OCI-LY3 (cell line): Measurements from ENCODE around the gene SMAD7.

Source experiments
- H2AFZ ChIP-seq: fragments of 200-600, 300-600 bp; shearing (Covaris generic); 2 replicates; pipeline ENCODE4 v1.6.0; 2014; ENCODE audit warnings: antibody characterized with exemption, low read depth, low read length
- H3K27ac ChIP-seq: fragments of 200-600, 300-600 bp; sonication (generic); 2 replicates; pipeline ENCODE4 v1.5.1; 2014; ENCODE audit warnings: mild to moderate bottlenecking, low read length, moderate library complexity, mixed read lengths
- H3K27me3 ChIP-seq: fragments of 200-600, 300-600 bp; sonication (generic); 2 replicates; pipeline ENCODE4 v1.6.1; 2014; ENCODE audit warnings: low read depth, low read length, mixed read lengths
- H3K36me3 ChIP-seq: fragments of 200-600, 300-600 bp; sonication (generic); replicated peaks from 2 replicates; pipeline ENCODE3; 2014; ENCODE audit warnings: low read depth, low read length, mixed read lengths
- H3K4me1 ChIP-seq: fragments of 300-600, 200-600 bp; sonication (generic); 2 replicates; pipeline ENCODE4 v1.6.1; 2014; ENCODE audit warnings: low read length, mixed read lengths
- H3K4me2 ChIP-seq: fragments of 200-600, 300-600 bp; sonication (generic); 2 replicates; pipeline ENCODE4 v1.6.1; 2014; ENCODE audit warnings: low read length, mixed read lengths
- H3K4me3 ChIP-seq: fragments of 300-600, 200-600 bp; sonication (generic); 2 replicates; pipeline ENCODE4 v1.5.1; 2014; ENCODE audit warnings: antibody characterized with exemption, mild to moderate bottlenecking, low read length, moderate library complexity
- H3K79me2 ChIP-seq: fragments of 300-600, 200-600 bp; shearing (Covaris generic); 2 replicates; pipeline ENCODE4 v1.6.1; 2014; ENCODE audit warnings: mild to moderate bottlenecking, low read length, mixed read lengths
- H3K9ac ChIP-seq: fragments of 300-600, 200-600 bp; shearing (Covaris generic); 2 replicates; pipeline ENCODE4 v1.6.0; 2014; ENCODE audit warnings: mild to moderate bottlenecking, low read length, moderate library complexity
- H3K9me3 ChIP-seq: fragments of 200-600, 300-600 bp; shearing (Covaris generic); 2 replicates; pipeline ENCODE4 v1.6.1; 2014; ENCODE audit warnings: low read length, mixed read lengths; ENCODE audit not compliant: insufficient read depth
- H4K20me1 ChIP-seq: fragments of 200-600, 300-600 bp; sonication (generic); 2 replicates; pipeline ENCODE4 v1.6.1; 2016; ENCODE audit warnings: low read length, mixed read lengths; ENCODE audit not compliant: insufficient read depth
- CTCF ChIP-seq: fragments of 200-600, 300-600 bp; sonication (generic); IDR thresholded peaks from 2 replicates; pipeline ENCODE4 v1.5.1; 2014; ENCODE audit warnings: antibody characterized with exemption, low read length, low read depth
- EZH2phosphoT487 ChIP-seq: fragments of 200-600 bp; shearing (Covaris generic); IDR thresholded peaks from 2 replicates; pipeline ENCODE4 v1.6.1; 2018; ENCODE audit warnings: antibody characterized with exemption, mixed run types, low read depth

SMAD7 gene

GRCh38 chr18:48894799-48895346, 55.9 kb downstream of the SMAD7 start:
- no peak overlapping the region for H2AFZ ChIP-seq
- no peaks in the 10 kb centered on the region for H3K27me3 ChIP-seq
- H3K36me3 ChIP-seq = no peaks in the 10 kb centered on the region
- no peak overlapping the region for H3K27ac ChIP-seq
- H3K4me2 ChIP-seq = no peak overlapping the region
- TF ChIP-seq EZH2phosphoT487 = no peak
- TF ChIP-seq CTCF = no peak
- H3K79me2 ChIP-seq = no peaks in the 10 kb centered on the region
- H4K20me1 ChIP-seq = no peaks in the 10 kb centered on the region
- peaks cover 5% of the 10 kb centered on the region; the same call in 1 of the 2 replicates for H3K9me3 ChIP-seq
- H3K9ac ChIP-seq = no peak overlapping the region
- peaks cover 17% of the 10 kb centered on the region for H3K4me1 ChIP-seq
- no peak overlapping the region for H3K4me3 ChIP-seq

- Histone ChIP-seq H2AFZ (no peak overlapping the region), H3K27me3 (no peaks in the 10 kb centered on the region), H3K4me3 (no peak overlapping the region), H3K36me3 (no peaks in the 10 kb centered on the region), H3K27ac (no peak overlapping the region), H3K9ac (no peak overlapping the region), H4K20me1 (no peaks in the 10 kb centered on the region), H3K79me2 (no peaks in the 10 kb centered on the region), H3K4me1 (peaks cover 16% of the 10 kb centered on the region), H3K9me3 (no peaks in the 10 kb centered on the region), H3K4me2 (no peak overlapping the region)
- TF ChIP-seq EZH2phosphoT487 = no peak
- TF ChIP-seq CTCF = no peak
Observed at GRCh38 chr18:48893608-48894600, 56.9 kb downstream of the SMAD7 start.

- no peak overlapping the region for H3K4me3 ChIP-seq
- TF ChIP-seq EZH2phosphoT487 (no peak), CTCF (no peak)
- H4K20me1 ChIP-seq = no peaks in the 10 kb centered on the region
- no peaks in the 10 kb centered on the region for H3K36me3 ChIP-seq
- no peak overlapping the region for H3K9ac ChIP-seq
- no peaks in the 10 kb centered on the region for H3K9me3 ChIP-seq
- H3K4me2 ChIP-seq = no peak overlapping the region
- H3K27ac ChIP-seq = no peak overlapping the region
- no peaks in the 10 kb centered on the region for H3K27me3 ChIP-seq
- peaks cover 16% of the 10 kb centered on the region for H3K4me1 ChIP-seq
- H2AFZ ChIP-seq = no peak overlapping the region
- H3K79me2 ChIP-seq = no peaks in the 10 kb centered on the region
Observed at GRCh38 chr18:48893061-48893607, 57.6 kb downstream of the SMAD7 start.
